ENCODE results near the gene ZNF776. TPM values are rescaled to one million over a fixed set of nuclear protein-coding genes. Genes with fewer than 3 reads are reported as not detected.
A peak's percentile ranks its signal among the peaks of the same experiment; 100 is the strongest.

ZNF776 gene
- total and polyA plus RNA-seq, 2 of the 13 experiments (the other 11 are each of a cell fraction or from before 2014, with no cell fraction given) = 7.6 to 16.9 TPM

DNA sequence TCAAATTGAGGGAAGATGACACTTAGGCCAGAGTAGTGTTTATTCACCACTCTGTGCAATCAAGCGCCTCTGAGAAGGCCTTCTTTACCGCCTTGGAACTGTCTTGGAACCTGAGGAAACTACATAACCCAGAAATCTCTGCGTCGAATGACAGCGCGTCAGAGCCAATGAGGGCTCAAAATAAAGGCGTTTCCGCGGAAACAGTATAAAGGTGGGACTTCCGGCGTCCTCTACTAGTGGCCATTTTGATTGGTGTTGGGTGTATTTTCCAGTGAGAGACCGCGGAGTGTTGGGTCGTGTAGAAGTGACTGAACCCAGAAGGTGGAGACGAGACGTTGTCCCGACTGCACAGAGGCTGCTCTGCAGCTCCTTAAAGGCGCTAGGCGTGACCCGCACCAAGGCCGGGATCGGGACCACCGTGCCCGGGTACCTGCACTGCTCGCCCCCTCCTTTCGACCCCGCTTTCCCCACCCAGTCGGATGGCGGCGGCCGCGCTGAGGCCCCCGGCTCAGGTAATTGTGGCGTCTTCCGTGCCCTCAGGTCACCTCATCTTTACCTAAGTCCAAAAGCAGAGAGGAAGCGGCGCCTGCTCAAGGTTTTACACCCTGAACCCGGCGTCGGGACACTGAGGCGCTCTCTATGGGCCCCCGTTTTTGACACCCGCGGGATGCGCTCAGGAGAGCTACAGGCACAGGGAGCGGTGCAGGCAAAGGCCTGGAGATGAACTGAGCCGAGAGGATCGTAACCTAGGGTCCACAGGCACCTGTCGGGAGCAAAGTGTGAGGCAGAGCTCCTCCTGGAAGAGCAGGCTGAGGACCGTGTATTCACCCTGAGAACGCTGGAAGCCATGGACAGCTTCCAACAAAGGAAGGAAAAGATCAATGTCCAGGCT lies at the start of gene ZNF776 (continued):
- TF ChIP-seq, protein P1, sequence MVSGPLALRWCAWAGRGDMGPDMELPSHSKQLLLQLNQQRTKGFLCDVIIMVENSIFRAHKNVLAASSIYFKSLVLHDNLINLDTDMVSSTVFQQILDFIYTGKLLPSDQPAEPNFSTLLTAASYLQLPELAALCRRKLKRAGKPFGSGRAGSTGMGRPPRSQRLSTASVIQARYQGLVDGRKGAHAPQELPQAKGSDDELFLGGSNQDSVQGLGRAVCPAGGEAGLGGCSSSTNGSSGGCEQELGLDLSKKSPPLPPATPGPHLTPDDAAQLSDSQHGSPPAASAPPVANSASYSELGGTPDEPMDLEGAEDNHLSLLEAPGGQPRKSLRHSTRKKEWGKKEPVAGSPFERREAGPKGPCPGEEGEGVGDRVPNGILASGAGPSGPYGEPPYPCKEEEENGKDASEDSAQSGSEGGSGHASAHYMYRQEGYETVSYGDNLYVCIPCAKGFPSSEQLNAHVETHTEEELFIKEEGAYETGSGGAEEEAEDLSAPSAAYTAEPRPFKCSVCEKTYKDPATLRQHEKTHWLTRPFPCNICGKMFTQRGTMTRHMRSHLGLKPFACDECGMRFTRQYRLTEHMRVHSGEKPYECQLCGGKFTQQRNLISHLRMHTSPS (CRISPR knock-in tag; IDR thresholded peaks at IDR 0.05; ENCODE audit: low read depth) = no peak
- no peak for TF ChIP-seq ARNT (IDR thresholded peaks at IDR 0.05)
- TF ChIP-seq RARG (CRISPR knock-in tag; IDR thresholded peaks at IDR 0.05; ENCODE audit: low read depth) = no peak
- TF ChIP-seq, protein P2, sequence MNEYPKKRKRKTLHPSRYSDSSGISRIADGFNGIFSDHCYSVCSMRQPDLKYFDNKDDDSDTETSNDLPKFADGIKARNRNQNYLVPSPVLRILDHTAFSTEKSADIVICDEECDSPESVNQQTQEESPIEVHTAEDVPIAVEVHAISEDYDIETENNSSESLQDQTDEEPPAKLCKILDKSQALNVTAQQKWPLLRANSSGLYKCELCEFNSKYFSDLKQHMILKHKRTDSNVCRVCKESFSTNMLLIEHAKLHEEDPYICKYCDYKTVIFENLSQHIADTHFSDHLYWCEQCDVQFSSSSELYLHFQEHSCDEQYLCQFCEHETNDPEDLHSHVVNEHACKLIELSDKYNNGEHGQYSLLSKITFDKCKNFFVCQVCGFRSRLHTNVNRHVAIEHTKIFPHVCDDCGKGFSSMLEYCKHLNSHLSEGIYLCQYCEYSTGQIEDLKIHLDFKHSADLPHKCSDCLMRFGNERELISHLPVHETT (CRISPR knock-in tag; conservative IDR thresholded peaks at IDR 0.05) = no peak; the same call in 1 of the 2 replicates
- 0 out of 2 replicates have a peak, but pooled peaks have one; percentile 30 for TF ChIP-seq TEAD2 (CRISPR knock-in tag; IDR thresholded peaks at IDR 0.05)
- TF ChIP-seq KLF12 (CRISPR knock-in tag; IDR thresholded peaks at IDR 0.05; ENCODE audit: borderline replicate concordance) = peak; percentile 63; the same call in 1 of the 2 replicates
- TF ChIP-seq ZNF563 (CRISPR knock-in tag; IDR thresholded peaks at IDR 0.05) = no peak
- no peak for TF ChIP-seq ZNF251 (CRISPR knock-in tag; IDR thresholded peaks at IDR 0.05)
- TF ChIP-seq, protein P3, sequence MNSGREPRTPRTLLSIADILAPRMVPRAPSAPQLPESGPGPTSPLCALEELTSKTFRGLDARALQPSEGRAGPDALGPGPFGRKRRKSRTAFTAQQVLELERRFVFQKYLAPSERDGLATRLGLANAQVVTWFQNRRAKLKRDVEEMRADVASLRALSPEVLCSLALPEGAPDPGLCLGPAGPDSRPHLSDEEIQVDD (CRISPR knock-in tag; IDR thresholded peaks at IDR 0.05; ENCODE audit: borderline replicate concordance) = no peak
- 0 out of 2 replicates have a peak, but pooled peaks have one; percentile 34 for TF ChIP-seq ZNF337 (CRISPR knock-in tag; IDR thresholded peaks at IDR 0.05; ENCODE audit: borderline replicate concordance, low read depth)
- TF ChIP-seq PITX1 (CRISPR knock-in tag; IDR thresholded peaks at IDR 0.05) = peak; percentile 31; the same call in 1 of the 2 replicates
- TF ChIP-seq NFE2L2 (IDR thresholded peaks at IDR 0.05; ENCODE audit: low read length) = no peak
- TF ChIP-seq, protein P4, sequence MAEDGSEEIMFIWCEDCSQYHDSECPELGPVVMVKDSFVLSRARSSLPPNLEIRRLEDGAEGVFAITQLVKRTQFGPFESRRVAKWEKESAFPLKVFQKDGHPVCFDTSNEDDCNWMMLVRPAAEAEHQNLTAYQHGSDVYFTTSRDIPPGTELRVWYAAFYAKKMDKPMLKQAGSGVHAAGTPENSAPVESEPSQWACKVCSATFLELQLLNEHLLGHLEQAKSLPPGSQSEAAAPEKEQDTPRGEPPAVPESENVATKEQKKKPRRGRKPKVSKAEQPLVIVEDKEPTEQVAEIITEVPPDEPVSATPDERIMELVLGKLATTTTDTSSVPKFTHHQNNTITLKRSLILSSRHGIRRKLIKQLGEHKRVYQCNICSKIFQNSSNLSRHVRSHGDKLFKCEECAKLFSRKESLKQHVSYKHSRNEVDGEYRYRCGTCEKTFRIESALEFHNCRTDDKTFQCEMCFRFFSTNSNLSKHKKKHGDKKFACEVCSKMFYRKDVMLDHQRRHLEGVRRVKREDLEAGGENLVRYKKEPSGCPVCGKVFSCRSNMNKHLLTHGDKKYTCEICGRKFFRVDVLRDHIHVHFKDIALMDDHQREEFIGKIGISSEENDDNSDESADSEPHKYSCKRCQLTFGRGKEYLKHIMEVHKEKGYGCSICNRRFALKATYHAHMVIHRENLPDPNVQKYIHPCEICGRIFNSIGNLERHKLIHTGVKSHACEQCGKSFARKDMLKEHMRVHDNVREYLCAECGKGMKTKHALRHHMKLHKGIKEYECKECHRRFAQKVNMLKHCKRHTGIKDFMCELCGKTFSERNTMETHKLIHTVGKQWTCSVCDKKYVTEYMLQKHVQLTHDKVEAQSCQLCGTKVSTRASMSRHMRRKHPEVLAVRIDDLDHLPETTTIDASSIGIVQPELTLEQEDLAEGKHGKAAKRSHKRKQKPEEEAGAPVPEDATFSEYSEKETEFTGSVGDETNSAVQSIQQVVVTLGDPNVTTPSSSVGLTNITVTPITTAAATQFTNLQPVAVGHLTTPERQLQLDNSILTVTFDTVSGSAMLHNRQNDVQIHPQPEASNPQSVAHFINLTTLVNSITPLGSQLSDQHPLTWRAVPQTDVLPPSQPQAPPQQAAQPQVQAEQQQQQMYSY (CRISPR knock-in tag; IDR thresholded peaks at IDR 0.05) = peak; percentile 78; the same call in 1 of the 2 replicates
- TF ChIP-seq, protein P5, sequence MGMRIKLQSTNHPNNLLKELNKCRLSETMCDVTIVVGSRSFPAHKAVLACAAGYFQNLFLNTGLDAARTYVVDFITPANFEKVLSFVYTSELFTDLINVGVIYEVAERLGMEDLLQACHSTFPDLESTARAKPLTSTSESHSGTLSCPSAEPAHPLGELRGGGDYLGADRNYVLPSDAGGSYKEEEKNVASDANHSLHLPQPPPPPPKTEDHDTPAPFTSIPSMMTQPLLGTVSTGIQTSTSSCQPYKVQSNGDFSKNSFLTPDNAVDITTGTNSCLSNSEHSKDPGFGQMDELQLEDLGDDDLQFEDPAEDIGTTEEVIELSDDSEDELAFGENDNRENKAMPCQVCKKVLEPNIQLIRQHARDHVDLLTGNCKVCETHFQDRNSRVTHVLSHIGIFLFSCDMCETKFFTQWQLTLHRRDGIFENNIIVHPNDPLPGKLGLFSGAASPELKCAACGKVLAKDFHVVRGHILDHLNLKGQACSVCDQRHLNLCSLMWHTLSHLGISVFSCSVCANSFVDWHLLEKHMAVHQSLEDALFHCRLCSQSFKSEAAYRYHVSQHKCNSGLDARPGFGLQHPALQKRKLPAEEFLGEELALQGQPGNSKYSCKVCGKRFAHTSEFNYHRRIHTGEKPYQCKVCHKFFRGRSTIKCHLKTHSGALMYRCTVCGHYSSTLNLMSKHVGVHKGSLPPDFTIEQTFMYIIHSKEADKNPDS (CRISPR knock-in tag; IDR thresholded peaks at IDR 0.05) = no peak
- TF ChIP-seq ZNF703 (CRISPR knock-in tag; IDR thresholded peaks at IDR 0.05; ENCODE audit: borderline replicate concordance) = no peak
- TF ChIP-seq TCF7L2 (IDR thresholded peaks at IDR 0.05; ENCODE audit: low read depth, low read length) = no peak
- TF ChIP-seq ESRRA (CRISPR knock-in tag; IDR thresholded peaks at IDR 0.05; ENCODE audit: low read depth) = no peak
- TF ChIP-seq ZBTB20 (CRISPR knock-in tag; IDR thresholded peaks at IDR 0.05; ENCODE audit: borderline replicate concordance, low read depth) = no peak
- TF ChIP-seq NFYB (CRISPR knock-in tag; IDR thresholded peaks at IDR 0.05) = peak; percentile 92
- no peak for TF ChIP-seq ZFP82 (CRISPR knock-in tag; IDR thresholded peaks at IDR 0.05; ENCODE audit: borderline replicate concordance)
